ENCODE measurements around the gene OR10Z1.

DNA sequence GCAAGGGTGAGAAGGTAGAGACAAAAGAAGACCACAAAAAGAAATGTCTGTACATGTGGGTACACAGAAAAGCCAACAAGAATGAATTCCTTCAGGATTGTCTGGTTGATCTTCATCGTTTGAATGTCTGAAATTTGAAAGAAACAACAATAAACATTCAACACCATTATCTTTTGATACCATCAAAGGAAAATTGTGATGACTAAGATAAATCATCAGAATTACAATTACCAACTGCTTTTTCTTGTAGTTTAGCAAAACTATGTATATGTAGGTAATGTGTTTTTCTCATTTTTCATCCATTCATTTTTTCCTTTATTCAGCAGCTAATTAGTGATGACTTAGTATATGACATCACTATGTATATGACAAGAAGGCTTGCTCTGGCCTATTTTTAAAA lies 25.3 kb upstream of the OR10Z1 start, which contains the start of gene OR10X1:
- no peak for TF ChIP-seq NFIC (IDR thresholded peaks at IDR 0.05)
- TF ChIP-seq CREB1 (IDR thresholded peaks at IDR 0.05; ENCODE audit: low read depth) = no peak
- no peak for TF ChIP-seq TEAD4 (IDR thresholded peaks at IDR 0.05)
- TF ChIP-seq, protein P1, sequence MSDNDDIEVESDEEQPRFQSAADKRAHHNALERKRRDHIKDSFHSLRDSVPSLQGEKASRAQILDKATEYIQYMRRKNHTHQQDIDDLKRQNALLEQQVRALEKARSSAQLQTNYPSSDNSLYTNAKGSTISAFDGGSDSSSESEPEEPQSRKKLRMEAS (IDR thresholded peaks at IDR 0.05) = no peak
- TF ChIP-seq TCF12 (IDR thresholded peaks at IDR 0.05; ENCODE audit: low read depth) = no peak
